DOHH2 (cell line): ENCODE measurements around the gene RBM33.

Experiments used
- H3F3A ChIP-seq: fragments of 200-600 bp; sonication (generic), shearing (Covaris generic); 2 replicates; pipeline ENCODE4 v1.6.0; 2016; ENCODE audit warnings: antibody characterized with exemption, mild to moderate bottlenecking; ENCODE audit not compliant: control insufficient read depth, insufficient read depth
- H3K27ac ChIP-seq: fragments of 200-600 bp; sonication (generic); 2 replicates; pipeline ENCODE4 v1.5.1; 2014; ENCODE audit warnings: low read depth, mild to moderate bottlenecking, low read length, moderate library complexity
- H3K27me3 ChIP-seq: fragments of 200-600 bp; sonication (generic); 2 replicates; pipeline ENCODE4 v1.6.1; 2014; ENCODE audit warnings: mild to moderate bottlenecking, low read length, mixed read lengths; ENCODE audit not compliant: control insufficient read depth
- H3K36me3 ChIP-seq: fragments of 200-600 bp; sonication (generic); 2 replicates; pipeline ENCODE4 v1.6.1; 2014; ENCODE audit warnings: mild to moderate bottlenecking, low read length, moderate library complexity, mixed read lengths; ENCODE audit not compliant: control insufficient read depth
- H3K4me1 ChIP-seq: fragments of 200-600 bp; sonication (generic); 2 replicates; pipeline ENCODE4 v1.6.1; 2014; ENCODE audit warnings: mild to moderate bottlenecking, low read length, mixed read lengths; ENCODE audit not compliant: control insufficient read depth
- H3K4me2 ChIP-seq: fragments of 200-600 bp; sonication (generic); 2 replicates; pipeline ENCODE4 v1.6.0; 2014; ENCODE audit warnings: mild to moderate bottlenecking, low read length, moderate library complexity
- H3K4me3 ChIP-seq: fragments of 200-600 bp; sonication (generic); 2 replicates; pipeline ENCODE4 v1.5.1; 2014; ENCODE audit warnings: mild to moderate bottlenecking, low read length, mixed read lengths
- H3K79me2 ChIP-seq: fragments of 200-600 bp; sonication (generic); 2 replicates; pipeline ENCODE4 v1.6.1; 2014; ENCODE audit warnings: mild to moderate bottlenecking, low read length, mixed read lengths; ENCODE audit not compliant: control insufficient read depth
- H3K9me2 ChIP-seq: fragments of 200-600 bp; sonication (generic); replicated peaks from 2 replicates; pipeline ENCODE4 v1.6.1; 2014; ENCODE audit warnings: mild to moderate bottlenecking, low read length, mixed read lengths; ENCODE audit not compliant: control insufficient read depth
- H3K9me3 ChIP-seq: fragments of 200-600 bp; sonication (generic); 2 replicates; pipeline ENCODE4 v1.6.1; 2014; ENCODE audit warnings: antibody characterized with exemption, low read length, mixed read lengths; ENCODE audit not compliant: control insufficient read depth, insufficient read depth
- H4K20me1 ChIP-seq: fragments of 200-600 bp; sonication (generic); 2 replicates; pipeline ENCODE4 v1.6.0; 2014; ENCODE audit warnings: low read depth, mild to moderate bottlenecking, antibody characterized with exemption, low read length, moderate library complexity; ENCODE audit not compliant: control insufficient read depth, insufficient read depth
- EZH2phosphoT487 ChIP-seq: fragments of 200-600 bp; sonication (generic); IDR thresholded peaks from 2 replicates; pipeline ENCODE4 v1.6.1; 2017; ENCODE audit warnings: borderline replicate concordance, mild to moderate bottlenecking, antibody characterized with exemption, low read length, moderate library complexity, mixed read lengths
- TF ChIP-seq, protein P1 (sequence below): fragments of 200-600 bp; sonication (generic); IDR thresholded peaks from one replicate; pipeline ENCODE4 v1.5.1; 2014; ENCODE audit warnings: antibody characterized with exemption, mild to moderate bottlenecking, low read depth, low read length; ENCODE audit not compliant: poor library complexity, severe bottlenecking

RBM33 gene

GRCh38 chr7:155776606-155777005 lies 132.1 kb downstream of the RBM33 start:
- no peaks in the 10 kb centered on the region for H3K27me3 ChIP-seq
- no peak overlapping the region for H3K27ac ChIP-seq
- no peak overlapping the region for H3K4me3 ChIP-seq
- no peaks in the 10 kb centered on the region for H4K20me1 ChIP-seq
- no peak for TF ChIP-seq EZH2phosphoT487
- TF ChIP-seq, protein P1, sequence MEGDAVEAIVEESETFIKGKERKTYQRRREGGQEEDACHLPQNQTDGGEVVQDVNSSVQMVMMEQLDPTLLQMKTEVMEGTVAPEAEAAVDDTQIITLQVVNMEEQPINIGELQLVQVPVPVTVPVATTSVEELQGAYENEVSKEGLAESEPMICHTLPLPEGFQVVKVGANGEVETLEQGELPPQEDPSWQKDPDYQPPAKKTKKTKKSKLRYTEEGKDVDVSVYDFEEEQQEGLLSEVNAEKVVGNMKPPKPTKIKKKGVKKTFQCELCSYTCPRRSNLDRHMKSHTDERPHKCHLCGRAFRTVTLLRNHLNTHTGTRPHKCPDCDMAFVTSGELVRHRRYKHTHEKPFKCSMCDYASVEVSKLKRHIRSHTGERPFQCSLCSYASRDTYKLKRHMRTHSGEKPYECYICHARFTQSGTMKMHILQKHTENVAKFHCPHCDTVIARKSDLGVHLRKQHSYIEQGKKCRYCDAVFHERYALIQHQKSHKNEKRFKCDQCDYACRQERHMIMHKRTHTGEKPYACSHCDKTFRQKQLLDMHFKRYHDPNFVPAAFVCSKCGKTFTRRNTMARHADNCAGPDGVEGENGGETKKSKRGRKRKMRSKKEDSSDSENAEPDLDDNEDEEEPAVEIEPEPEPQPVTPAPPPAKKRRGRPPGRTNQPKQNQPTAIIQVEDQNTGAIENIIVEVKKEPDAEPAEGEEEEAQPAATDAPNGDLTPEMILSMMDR: no peak
- H3K79me2 ChIP-seq: peaks cover 4% of the 10 kb centered on the region; the same call in 1 of the 2 replicates
- no peaks in the 10 kb centered on the region for H3F3A ChIP-seq
- no peaks in the 10 kb centered on the region for H3K4me1 ChIP-seq
- no peaks in the 10 kb centered on the region for H3K9me2 ChIP-seq
- H3K36me3 ChIP-seq: peaks cover 88% of the 10 kb centered on the region
- H3K9me3 ChIP-seq: no peaks in the 10 kb centered on the region
- no peak overlapping the region for H3K4me2 ChIP-seq

GRCh38 chr7:155778349-155778748 lies 133.9 kb downstream of the RBM33 start:
- Histone ChIP-seq H3K4me3 (no peak overlapping the region), H3K36me3 (peaks cover 83% of the 10 kb centered on the region), H3K27ac (no peak overlapping the region), H3K4me2 (no peak overlapping the region), H3K9me3 (no peaks in the 10 kb centered on the region), H4K20me1 (no peaks in the 10 kb centered on the region), H3F3A (no peaks in the 10 kb centered on the region), H3K4me1 (no peaks in the 10 kb centered on the region), H3K27me3 (no peaks in the 10 kb centered on the region), H3K9me2 (no peaks in the 10 kb centered on the region), H3K79me2 (no peaks in the 10 kb centered on the region)
- TF ChIP-seq EZH2phosphoT487: no peak
- TF ChIP-seq, protein P1: no peak

- Histone ChIP-seq H3K27ac (no peak overlapping the region), H3K79me2 (no peaks in the 10 kb centered on the region), H3K4me3 (no peak overlapping the region), H3F3A (peaks cover 6% of the 10 kb centered on the region), H3K4me2 (no peak overlapping the region), H3K27me3 (no peaks in the 10 kb centered on the region), H3K4me1 (no peaks in the 10 kb centered on the region), H3K36me3 (peaks cover 58% of the 10 kb centered on the region), H3K9me2 (no peaks in the 10 kb centered on the region), H4K20me1 (no peaks in the 10 kb centered on the region), H3K9me3 (no peaks in the 10 kb centered on the region)
- no peak for TF ChIP-seq EZH2phosphoT487
- TF ChIP-seq, protein P1: no peak
Measured at GRCh38 chr7:155780884-155781283, 136.4 kb downstream of the RBM33 start.
